Fibroblast of lung (primary cell): ENCODE measurements around the gene TMEM14B.

ENCODE experiments used
- CTCF ChIP-seq, 2 donors: IDR thresholded peaks in 1 of 2; conservative IDR thresholded peaks in 1 of 2; 1 replicate in 1 of 2; 2 replicates in 1 of 2; pipeline ENCODE4 v1.5.1; 2011 to 2012; ENCODE audit warnings: low read length in 2 of 2, control low read depth in 1 of 2, inconsistent platforms in 1 of 2, low read depth in 1 of 2, mild to moderate bottlenecking in 1 of 2
- EZH2 ChIP-seq: IDR thresholded peaks from 2 replicates; pipeline ENCODE4 v1.5.1; 2012; ENCODE audit warnings: low read length, control low read depth, mild to moderate bottlenecking; ENCODE audit errors: missing control alignments

DNA sequence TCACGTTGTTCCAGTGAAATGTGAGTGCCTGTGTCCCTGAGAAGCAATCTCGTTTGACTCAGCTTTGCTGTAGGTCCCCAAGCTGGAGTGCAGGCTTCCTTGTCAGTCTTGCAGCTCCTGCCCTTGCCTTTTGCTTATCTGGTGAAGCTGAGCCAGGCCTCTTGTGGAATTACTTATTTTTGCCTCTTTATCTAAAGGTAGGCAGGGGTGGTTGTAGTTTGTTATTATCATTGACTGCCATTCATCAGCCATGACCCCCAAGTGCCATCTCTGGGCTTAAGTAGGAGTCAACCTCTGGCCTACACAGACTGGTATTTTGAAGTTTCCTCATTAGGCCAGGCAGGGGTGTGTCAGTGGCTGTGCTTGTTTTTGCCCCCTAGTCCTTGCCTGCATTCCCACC is 2.1 kb downstream of the TMEM14B start:
- TF ChIP-seq CTCF (conservative IDR thresholded peaks at IDR 0.05 in 1 of 2, IDR thresholded peaks at IDR 0.05 in 1 of 2; ENCODE audit: low read depth in 1 of 2, low read length in 2 of 2) (no peak), EZH2 (no peak)
